Astrocyte (in vitro differentiated cells and primary cell): Measurements from ENCODE around the gene SMAD4. TPM values are rescaled to one million over a fixed set of nuclear protein-coding genes. Genes with fewer than 3 reads are reported as not detected.

ENCODE experiments used
- DNase-seq: peaks from one replicate; pipeline ENCODE4 v3.0.0-alpha.2; 2010; ENCODE audit warnings: low read depth
- FAIRE-seq: peaks from 2 replicates; lab custom pipeline; 2011; peaks lifted over from hg19 to GRCh38; lab: Jason Lieb, UNC
- H2AFZ ChIP-seq: 2 replicates; pipeline ENCODE4 v1.6.0; 2012; ENCODE audit warnings: low read depth, low read length, inconsistent platforms
- H3K27ac ChIP-seq: 2 replicates; pipeline ENCODE4 v1.5.1; 2011; ENCODE audit warnings: low read depth, low read length, inconsistent platforms
- H3K27me3 ChIP-seq: 2 replicates; pipeline ENCODE4 v1.6.0; 2011; ENCODE audit warnings: low read length, inconsistent platforms; ENCODE audit not compliant: insufficient read depth
- H3K36me3 ChIP-seq: 2 replicates; pipeline ENCODE4 v1.5.1; 2011; ENCODE audit warnings: low read length, inconsistent platforms; ENCODE audit not compliant: insufficient read depth
- H3K4me1 ChIP-seq: 2 replicates; pipeline ENCODE4 v1.5.1; 2011; ENCODE audit warnings: low read length, inconsistent platforms; ENCODE audit not compliant: insufficient read depth
- H3K4me2 ChIP-seq: 2 replicates; pipeline ENCODE4 v1.6.0; 2012; ENCODE audit warnings: low read length, inconsistent platforms
- H3K4me3 ChIP-seq: 2 replicates; pipeline ENCODE4 v1.5.1; 2011; ENCODE audit warnings: low read depth, mild to moderate bottlenecking, low read length, inconsistent platforms; ENCODE audit not compliant: insufficient read depth
- H3K79me2 ChIP-seq: 2 replicates; pipeline ENCODE4 v1.6.0; 2012; ENCODE audit warnings: mild to moderate bottlenecking, low read length, inconsistent platforms; ENCODE audit not compliant: insufficient read depth
- H3K9ac ChIP-seq: 2 replicates; pipeline ENCODE4 v1.6.0; 2012; ENCODE audit warnings: mild to moderate bottlenecking, low read length, inconsistent platforms
- H3K9me3 ChIP-seq: 2 replicates; pipeline ENCODE4 v1.5.1; 2012; ENCODE audit warnings: low read depth, mild to moderate bottlenecking, low read length, inconsistent platforms; ENCODE audit not compliant: insufficient read depth
- H4K20me1 ChIP-seq: 2 replicates; pipeline ENCODE4 v1.6.0; 2012; ENCODE audit warnings: low read length, inconsistent platforms; ENCODE audit not compliant: insufficient read depth
- H3K27ac Mint-ChIP-seq: one replicate; pipeline ENCODE4 v1.8.0; 2021; ENCODE audit warnings: mild to moderate bottlenecking, mixed read lengths; ENCODE audit not compliant: unreplicated experiment
- H3K27me3 Mint-ChIP-seq: one replicate; pipeline ENCODE4 v1.8.0; 2021; ENCODE audit warnings: low read depth, mixed read lengths; ENCODE audit not compliant: unreplicated experiment
- H3K36me3 Mint-ChIP-seq: one replicate; pipeline ENCODE4 v1.8.0; 2021; ENCODE audit warnings: low read depth, mixed read lengths; ENCODE audit not compliant: unreplicated experiment
- H3K4me1 Mint-ChIP-seq: one replicate; pipeline ENCODE4 v1.8.0; 2021; ENCODE audit warnings: low read depth, mixed read lengths; ENCODE audit not compliant: unreplicated experiment
- H3K4me3 Mint-ChIP-seq: one replicate; pipeline ENCODE4 v1.8.0; 2021; ENCODE audit warnings: mild to moderate bottlenecking, moderate library complexity, mixed read lengths; ENCODE audit not compliant: unreplicated experiment
- H3K9me3 Mint-ChIP-seq: one replicate; pipeline ENCODE4 v1.8.0; 2021; ENCODE audit warnings: mild to moderate bottlenecking, mixed read lengths; ENCODE audit not compliant: unreplicated experiment
- EZH2 ChIP-seq: IDR thresholded peaks from 2 replicates; pipeline ENCODE4 v1.6.1; 2012; ENCODE audit warnings: mild to moderate bottlenecking, low read length, inconsistent platforms; ENCODE audit not compliant: insufficient read depth
- total RNA-seq: library from RNA; stranded (reverse); gene quantifications from 2 replicates; pipeline ENCODE4 v1.2.1, GENCODE V29; 2021
- TF ChIP-seq, protein P1 (sequence below): IDR thresholded peaks from 2 replicates; pipeline ENCODE4 v1.5.1; 2011; ENCODE audit warnings: low read depth, mild to moderate bottlenecking, inconsistent platforms, low read length, moderate library complexity; ENCODE audit not compliant: insufficient read depth

SMAD4 gene
- total RNA-seq, 1 donor from 2014 or later: 87.7 TPM

DNA sequence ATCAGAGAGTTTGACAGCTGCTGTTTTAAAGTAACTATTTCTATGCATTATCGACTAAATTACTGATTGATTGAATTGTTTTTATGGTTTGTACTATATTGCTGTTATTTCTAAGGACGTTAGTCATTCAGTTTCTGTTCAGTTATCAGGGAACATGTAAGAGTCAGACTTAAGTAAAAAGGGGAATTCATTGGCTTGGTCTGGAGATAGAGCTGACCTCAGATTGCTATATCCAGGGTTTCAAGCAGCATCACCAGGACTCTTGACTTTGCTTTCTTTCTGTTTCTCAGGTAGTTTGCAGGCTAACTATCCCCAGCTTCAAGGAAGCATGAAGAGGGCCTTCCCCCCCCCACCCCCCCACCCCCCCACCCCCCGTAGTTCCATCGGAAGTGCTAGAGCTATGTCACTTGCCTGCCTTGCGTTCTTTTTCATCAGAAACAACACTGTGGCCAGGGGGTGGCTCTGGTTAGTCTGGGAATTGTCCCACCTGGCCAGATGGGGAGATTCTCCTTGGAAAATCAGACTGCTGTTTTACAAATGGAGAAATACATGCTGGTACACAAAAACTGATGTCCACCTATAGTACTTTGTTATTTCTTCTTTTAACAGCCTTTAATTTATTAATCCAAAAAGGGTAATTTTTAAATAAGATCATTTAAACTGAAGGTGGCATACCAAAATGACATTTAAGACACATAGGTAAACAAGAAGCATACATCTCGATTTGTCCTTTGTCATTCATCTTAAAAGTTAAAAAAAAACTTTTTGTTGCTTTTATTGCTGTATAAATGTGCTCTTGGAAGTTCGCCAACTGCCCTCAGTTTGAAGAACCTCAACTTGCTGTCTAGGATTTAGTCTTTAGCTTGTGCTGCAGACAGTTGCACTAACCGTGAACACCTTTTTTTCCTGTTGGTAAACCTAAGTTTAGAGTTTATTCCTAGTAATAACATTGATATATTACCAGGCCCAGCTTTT lies 9.4 kb downstream of the SMAD4 start:
- no peaks in the 10 kb centered on the region for H3K36me3 Mint-ChIP-seq
- Histone ChIP-seq H3K27me3 (no peaks in the 10 kb centered on the region), H3K4me2 (no peak overlapping the region), H2AFZ (no peak overlapping the region), H3K9me3 (no peaks in the 10 kb centered on the region), H3K9ac (no peak overlapping the region), H3K79me2 (peaks cover 98% of the 10 kb centered on the region), H3K27ac (no peak overlapping the region), H3K4me1 (peaks cover 4% of the 10 kb centered on the region), H3K36me3 (peaks cover 2% of the 10 kb centered on the region), H4K20me1 (peaks cover 92% of the 10 kb centered on the region), H3K4me3 (no peak overlapping the region)
- no peak for TF ChIP-seq EZH2
- TF ChIP-seq, protein P1, sequence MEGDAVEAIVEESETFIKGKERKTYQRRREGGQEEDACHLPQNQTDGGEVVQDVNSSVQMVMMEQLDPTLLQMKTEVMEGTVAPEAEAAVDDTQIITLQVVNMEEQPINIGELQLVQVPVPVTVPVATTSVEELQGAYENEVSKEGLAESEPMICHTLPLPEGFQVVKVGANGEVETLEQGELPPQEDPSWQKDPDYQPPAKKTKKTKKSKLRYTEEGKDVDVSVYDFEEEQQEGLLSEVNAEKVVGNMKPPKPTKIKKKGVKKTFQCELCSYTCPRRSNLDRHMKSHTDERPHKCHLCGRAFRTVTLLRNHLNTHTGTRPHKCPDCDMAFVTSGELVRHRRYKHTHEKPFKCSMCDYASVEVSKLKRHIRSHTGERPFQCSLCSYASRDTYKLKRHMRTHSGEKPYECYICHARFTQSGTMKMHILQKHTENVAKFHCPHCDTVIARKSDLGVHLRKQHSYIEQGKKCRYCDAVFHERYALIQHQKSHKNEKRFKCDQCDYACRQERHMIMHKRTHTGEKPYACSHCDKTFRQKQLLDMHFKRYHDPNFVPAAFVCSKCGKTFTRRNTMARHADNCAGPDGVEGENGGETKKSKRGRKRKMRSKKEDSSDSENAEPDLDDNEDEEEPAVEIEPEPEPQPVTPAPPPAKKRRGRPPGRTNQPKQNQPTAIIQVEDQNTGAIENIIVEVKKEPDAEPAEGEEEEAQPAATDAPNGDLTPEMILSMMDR: no peak
- H3K9me3 Mint-ChIP-seq: no peaks in the 10 kb centered on the region
- H3K4me1 Mint-ChIP-seq: peaks cover 25% of the 10 kb centered on the region
- peak overlapping the region; percentile 58 for H3K27ac Mint-ChIP-seq
- DNase-seq (peak; percentile 25), FAIRE-seq (no peak)
- no peaks in the 10 kb centered on the region for H3K27me3 Mint-ChIP-seq
- H3K4me3 Mint-ChIP-seq: no peak overlapping the region

DNA sequence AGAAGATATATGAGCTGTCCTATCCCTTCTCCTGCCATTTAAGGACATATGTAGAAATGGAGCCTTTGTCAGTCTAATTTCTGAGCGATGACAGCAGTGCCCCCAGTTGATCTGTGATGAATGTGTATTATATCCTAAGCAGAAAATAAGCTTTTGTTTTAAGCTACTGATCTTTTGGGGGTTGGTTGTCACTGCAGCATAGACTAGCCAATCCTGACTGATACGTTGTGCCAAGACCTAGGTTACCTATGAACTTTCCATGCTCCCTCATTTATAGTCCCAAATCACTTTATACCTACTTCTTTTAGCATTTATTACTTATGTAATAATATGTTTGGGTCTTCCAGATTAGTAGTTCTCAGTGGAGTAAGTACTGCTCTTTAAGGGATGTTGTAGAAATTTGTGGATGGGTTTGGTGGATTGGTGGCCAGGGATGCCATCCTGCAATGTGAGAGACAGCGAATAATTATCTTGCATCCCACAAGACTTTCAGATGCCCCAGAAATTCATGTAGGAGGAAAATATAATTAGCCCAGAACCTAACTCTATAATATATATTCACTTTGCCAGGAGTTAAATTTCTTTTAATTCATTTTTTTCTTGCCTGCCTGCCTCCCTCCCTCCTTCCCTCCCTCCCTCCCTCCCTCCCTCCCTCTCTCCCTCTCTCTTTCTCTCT lies 11.8 kb downstream of the SMAD4 start:
- Mint-ChIP-seq H3K27me3 (no peaks in the 10 kb centered on the region), H3K36me3 (no peaks in the 10 kb centered on the region), H3K27ac (no peak overlapping the region), H3K9me3 (no peaks in the 10 kb centered on the region), H3K4me1 (peaks cover 38% of the 10 kb centered on the region), H3K4me3 (no peak overlapping the region)
- Histone ChIP-seq H4K20me1 (peaks cover 90% of the 10 kb centered on the region), H3K27me3 (no peaks in the 10 kb centered on the region), H3K36me3 (peaks cover under 1% of the 10 kb centered on the region), H3K9ac (no peak overlapping the region), H2AFZ (no peak overlapping the region), H3K4me1 (peaks cover 7% of the 10 kb centered on the region), H3K4me2 (no peak overlapping the region), H3K9me3 (no peaks in the 10 kb centered on the region), H3K27ac (no peak overlapping the region), H3K4me3 (no peak overlapping the region), H3K79me2 (peaks cover 98% of the 10 kb centered on the region)
- TF ChIP-seq, protein P1: no peak
- no peak for TF ChIP-seq EZH2
- FAIRE-seq: no peak
- no peak for DNase-seq
